ENCODE measurements around the gene ADGRG4.

GRCh38 chrX:136386826-136387225, 86.1 kb downstream of the ADGRG4 start:
- TF ChIP-seq CTCF (IDR thresholded peaks at IDR 0.05): no peak
- no peak for TF ChIP-seq POLR2AphosphoS5 (IDR thresholded peaks at IDR 0.05)
- no peak for TF ChIP-seq POLR2A (IDR thresholded peaks at IDR 0.05)

All from prostate gland (tissue), 2 donors.